Measurements from ENCODE around the gene KCNK1.

Gene KCNK1

GRCh38 chr1:233704898-233705723 is 91.2 kb downstream of the KCNK1 start:
- DNase-seq (ENCODE audit: low read depth) = no peak

GRCh38 chr1:233707153-233707879 is 93.4 kb downstream of the KCNK1 start:
- peak; percentile 52 for DNase-seq (ENCODE audit: low read depth)

GRCh38 chr1:233707880-233708815 is 94.2 kb downstream of the KCNK1 start:
- DNase-seq (ENCODE audit: low read depth) = no peak

- DNase-seq (ENCODE audit: low read depth) = no peak
Observed at GRCh38 chr1:233710031-233710430, 96.1 kb downstream of the KCNK1 start.

GRCh38 chr1:233710507-233710906 is 96.6 kb downstream of the KCNK1 start:
- DNase-seq (ENCODE audit: low read depth) = no peak

GRCh38 chr1:233714631-233715217 is 100.8 kb downstream of the KCNK1 start:
- no peak for DNase-seq (ENCODE audit: low read depth)

GRCh38 chr1:233718057-233718456 is 104.2 kb downstream of the KCNK1 start:
- no peak for DNase-seq (ENCODE audit: low read depth)

- no peak for DNase-seq (ENCODE audit: low read depth)
Observed at GRCh38 chr1:233719655-233720341, 105.9 kb downstream of the KCNK1 start.

GRCh38 chr1:233721004-233721595 is 107.2 kb downstream of the KCNK1 start:
- no peak for DNase-seq (ENCODE audit: low read depth)
